Measurements from ENCODE around the gene ZNF626. TPM values are rescaled to one million over a fixed set of nuclear protein-coding genes. Genes with fewer than 3 reads are reported as not detected.
"Not testable (repeated sequence)": the region's sequence is repeated elsewhere in the genome, so short reads cannot be mapped to it uniquely, and the experiment has no call there.

The ZNF626 gene
- total RNA-seq, 4 donors from 2014 or later, result 31.1 to 50.7 (median 45.0) TPM

GRCh38 chr19:20662421-20663105 lies 1.2 kb upstream of the ZNF626 start:
- H3K27ac ChIP-seq, result no peak overlapping the region
- no peak overlapping the region for H3K4me3 ChIP-seq (replicated peaks in 1 of 3)
- WGBS, 2 donors, result 48 to 77% methylated on average over 5 to 7 of the region's 7 CpGs
- peak; percentile 57 to 64 for DNase-seq
- TF ChIP-seq POLR2A (IDR thresholded peaks at IDR 0.05), result no peak
- TF ChIP-seq CTCF (IDR thresholded peaks at IDR 0.05), result no peak
- no peaks in the 10 kb centered on the region for H3K27me3 ChIP-seq
- intact Hi-C loops (cut with DNase I), result no loop called here
- no peaks in the 10 kb centered on the region for H3K36me3 ChIP-seq
- H3K4me1 ChIP-seq, result peaks cover 24 to 29% of the 10 kb centered on the region in 2 donors
- no peaks in the 10 kb centered on the region for H3K9me3 ChIP-seq

GRCh38 chr19:20660473-20661140 lies 764 bp downstream of the ZNF626 start:
- intact Hi-C loops (cut with DNase I), result no loop called here
- peaks cover 0 to 6% of the 10 kb centered on the region in 2 donors for H3K36me3 ChIP-seq
- no peak for TF ChIP-seq CTCF (IDR thresholded peaks at IDR 0.05)
- no peak for TF ChIP-seq POLR2A (IDR thresholded peaks at IDR 0.05)
- H3K27me3 ChIP-seq, result no peaks in the 10 kb centered on the region
- H3K9me3 ChIP-seq, result no peaks in the 10 kb centered on the region
- H3K4me1 ChIP-seq, result peaks cover 24 to 30% of the 10 kb centered on the region in 2 donors
- DNase-seq, result peak in 1 of 2 donors; percentile 16
- WGBS, 2 donors, result 12 to 28% methylated on average over 29 of the region's 29 CpGs
- H3K27ac ChIP-seq, result peak overlapping the region; percentile 73 to 88 (median 79)
- H3K4me3 ChIP-seq (replicated peaks in 1 of 3), result peak overlapping the region; percentile 3 to 83 (median 43)

GRCh38 chr19:20640545-20640944 lies 20.8 kb downstream of the ZNF626 start:
- 93 to 95% methylated on average over 2 of the region's 2 CpGs for WGBS, 2 donors

GRCh38 chr19:20640023-20640422 lies 21.3 kb downstream of the ZNF626 start:
- Histone ChIP-seq H3K9me3 (no peaks in the 10 kb centered on the region), H3K36me3 (peaks cover 17 to 22% of the 10 kb centered on the region in 2 donors)

More at GRCh38 chr19:20640545-20640944, 20.8 kb downstream of the ZNF626 start:
- no peaks in the 10 kb centered on the region for H3K4me1 ChIP-seq
- H3K9me3 ChIP-seq, result no peaks in the 10 kb centered on the region
- no peak overlapping the region for H3K27ac ChIP-seq
- H3K36me3 ChIP-seq, result peaks cover 12 to 17% of the 10 kb centered on the region in 2 donors
- TF ChIP-seq POLR2A (IDR thresholded peaks at IDR 0.05), result no peak
- intact Hi-C loops (cut with DNase I), result no loop called here
- no peaks in the 10 kb centered on the region for H3K27me3 ChIP-seq
- DNase-seq, result no peak
- H3K4me3 ChIP-seq (replicated peaks in 1 of 3), result no peak overlapping the region

GRCh38 chr19:20624560-20624959 lies 36.8 kb downstream of the ZNF626 start:
- H3K27me3 ChIP-seq; intact Hi-C loops (cut with DNase I); H3K9me3 ChIP-seq; H3K4me1 ChIP-seq; H3K36me3 ChIP-seq; H3K4me3 ChIP-seq (replicated peaks in 1 of 3); H3K27ac ChIP-seq; DNase-seq: not testable (repeated sequence)
- WGBS, 2 donors, result 83 to 93% methylated on average over 2 of the region's 2 CpGs

More at GRCh38 chr19:20640023-20640422, 21.3 kb downstream of the ZNF626 start:
- Histone ChIP-seq H3K4me3 (replicated peaks in 1 of 3) (no peak overlapping the region), H3K27me3 (no peaks in the 10 kb centered on the region), H3K4me1 (no peaks in the 10 kb centered on the region), H3K27ac (no peak overlapping the region)
- no peak for DNase-seq
- 97% methylated on average over 2 of the region's 2 CpGs for WGBS, 2 donors
- intact Hi-C loops (cut with DNase I), result no loop called here
- TF ChIP-seq CTCF (IDR thresholded peaks at IDR 0.05), result no peak
- no peak for TF ChIP-seq POLR2A (IDR thresholded peaks at IDR 0.05)

GRCh38 chr19:20616071-20616470 lies 45.3 kb downstream of the ZNF626 start:
- no peaks in the 10 kb centered on the region for H3K27me3 ChIP-seq
- no peak for TF ChIP-seq POLR2A (IDR thresholded peaks at IDR 0.05)
- no peaks in the 10 kb centered on the region for H3K9me3 ChIP-seq
- intact Hi-C loops (cut with DNase I), result loop anchor here (10.0 kb wide), 1 partner anchor 61 kb away; no protein-coding TSS in a partner anchor
- H3K36me3 ChIP-seq, result no peaks in the 10 kb centered on the region
- H3K27ac ChIP-seq, result no peak overlapping the region
- peaks cover 23 to 30% of the 10 kb centered on the region in 2 donors for H3K4me1 ChIP-seq
- DNase-seq, result no peak
- WGBS, 2 donors, result 83 to 85% methylated on average over 2 of the region's 2 CpGs
- no peak overlapping the region for H3K4me3 ChIP-seq (replicated peaks in 1 of 3)
